RKO (cell line): ENCODE data around the gene ZDHHC8.

ENCODE experiments used
- DNase-seq: peaks from one replicate; pipeline ENCODE4 v3.0.0-alpha.2; 2016; ENCODE audit warnings: low spot score

Gene ZDHHC8

DNA sequence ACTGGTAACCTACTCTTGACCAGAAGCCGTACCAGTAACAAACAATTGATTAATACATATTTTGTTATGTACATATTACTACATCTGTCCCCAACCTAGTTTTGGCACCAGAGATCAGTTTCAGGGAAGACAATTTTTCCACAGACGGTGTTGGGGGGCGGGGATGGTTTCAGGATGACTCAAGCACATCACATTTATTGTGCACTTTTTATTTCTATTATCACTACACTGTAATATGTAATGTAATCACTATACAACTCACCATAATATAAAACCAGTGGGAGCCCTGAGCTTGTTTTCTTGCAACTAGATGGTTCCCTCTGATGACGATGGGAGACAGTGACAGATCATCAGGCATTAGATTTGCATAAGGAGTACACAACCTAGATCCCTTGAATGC, 36.1 kb upstream of the ZDHHC8 start:
- DNase-seq, result no peak

DNA sequence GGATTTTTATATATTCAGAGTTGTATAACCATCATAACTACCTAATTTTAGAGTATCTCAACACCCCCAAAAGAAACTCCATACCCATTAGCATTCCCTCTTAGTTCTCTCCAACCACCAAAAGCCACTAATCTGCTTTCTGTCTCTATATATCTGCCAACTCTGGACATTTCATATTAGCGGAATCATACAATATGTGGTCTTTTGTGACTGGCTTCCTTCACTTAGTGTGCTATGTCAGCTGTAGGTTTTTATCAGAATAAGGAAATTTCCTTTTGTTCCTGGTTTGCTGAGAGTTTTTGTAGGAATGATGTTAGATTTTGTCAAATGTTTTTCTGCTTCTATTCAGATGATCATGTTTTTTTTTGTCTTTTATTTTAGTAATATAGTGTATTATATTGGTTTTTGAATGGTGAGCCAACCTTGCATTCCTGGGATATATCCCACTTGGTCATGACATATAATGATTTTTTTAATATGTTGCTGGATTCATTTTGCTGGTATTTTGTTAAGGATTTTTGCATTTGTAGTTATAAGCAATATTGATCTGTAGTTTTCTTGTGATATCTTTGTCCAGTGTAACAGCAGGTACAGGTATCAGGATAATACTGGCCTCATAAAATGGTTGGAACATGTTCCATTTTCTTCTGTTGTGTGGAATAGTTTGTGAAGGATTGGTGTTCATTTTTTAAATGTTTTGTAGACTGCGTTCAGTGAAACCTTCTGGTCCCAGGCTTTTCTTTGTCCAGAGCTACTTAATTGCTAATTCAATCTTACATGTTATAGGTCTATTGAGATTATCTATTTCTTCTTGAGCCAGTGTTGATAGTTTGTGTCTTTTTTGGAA, 34.8 kb upstream of the ZDHHC8 start:
- DNase-seq, result no peak

DNA sequence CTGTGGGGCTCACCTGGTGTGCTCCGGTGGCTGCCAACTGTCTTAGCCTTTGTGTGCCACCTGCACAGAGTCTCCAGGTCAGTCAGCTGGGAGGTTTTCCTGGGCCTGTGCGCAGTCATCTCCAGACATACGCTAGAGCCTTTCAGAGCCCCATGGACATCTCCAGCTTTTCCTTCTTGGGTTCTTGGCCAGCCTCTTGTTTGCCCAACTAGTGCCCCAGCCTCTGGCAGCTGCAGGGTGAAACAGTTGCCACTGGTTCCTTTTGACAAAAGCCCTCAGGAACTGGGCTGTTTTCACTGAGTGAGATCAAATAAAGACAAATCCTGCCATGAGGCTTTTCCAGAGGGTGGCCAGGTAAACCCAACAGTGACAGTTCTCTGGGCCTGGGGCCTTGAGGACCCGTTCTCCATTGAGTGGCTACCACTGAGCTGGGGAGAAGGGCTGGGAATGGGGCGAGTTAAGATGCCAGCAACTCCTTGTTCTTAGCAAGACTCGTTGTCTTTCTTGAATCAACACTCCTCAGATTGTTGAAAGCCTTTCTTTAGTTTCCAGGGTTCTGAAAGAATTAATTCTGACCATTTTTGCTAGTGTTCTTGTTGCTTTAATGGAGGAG, 32.4 kb upstream of the ZDHHC8 start:
- no peak for DNase-seq

DNA sequence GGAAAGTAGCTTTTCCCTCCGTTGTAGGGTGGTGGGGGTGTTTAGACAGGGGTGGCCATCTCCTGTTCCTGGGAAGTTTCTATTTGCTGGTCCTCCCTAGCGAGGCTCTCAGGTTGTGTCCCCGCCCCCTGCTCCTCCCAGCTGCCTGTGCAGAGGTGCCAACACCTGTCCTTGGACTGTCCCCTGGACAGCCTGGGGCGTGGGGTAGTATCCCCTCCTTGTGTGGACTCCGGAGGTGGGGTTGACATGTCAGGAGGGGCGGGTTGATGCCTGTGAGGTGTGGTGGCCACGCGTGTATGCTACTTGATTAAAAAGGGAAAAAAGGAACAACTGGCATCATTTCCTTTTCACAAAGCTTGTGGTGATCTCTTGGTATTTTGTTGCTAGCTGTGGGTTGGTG, 30.0 kb upstream of the ZDHHC8 start:
- no peak for DNase-seq

DNA sequence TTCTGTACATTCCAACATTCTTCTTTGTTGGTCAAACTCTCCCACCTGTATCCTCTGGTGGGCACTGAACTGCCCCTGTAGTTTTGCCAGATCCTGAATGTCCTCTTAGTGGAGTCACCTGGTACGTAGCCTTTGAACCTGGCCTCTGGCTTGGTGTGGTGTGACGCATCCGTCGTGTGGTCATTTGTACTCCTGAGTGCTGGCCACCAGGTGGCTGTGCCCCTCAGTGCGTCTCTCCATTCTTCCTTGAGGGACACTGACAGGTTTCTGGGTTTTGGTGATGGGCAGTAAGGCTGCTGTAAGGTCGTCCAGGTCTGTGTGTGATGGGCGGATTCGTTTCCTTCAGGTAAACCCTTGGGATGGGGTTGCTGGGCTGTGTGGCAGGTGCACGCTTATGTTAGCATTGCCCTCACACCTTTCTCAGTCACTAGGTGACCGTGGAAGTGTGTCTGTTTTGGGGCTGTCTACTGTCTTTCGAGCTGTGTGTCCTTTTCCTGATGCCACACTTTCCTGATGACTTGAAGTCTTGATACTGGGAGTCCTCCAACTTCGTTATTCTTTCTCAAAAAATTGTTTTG, 29.3 kb upstream of the ZDHHC8 start:
- no peak for DNase-seq

DNA sequence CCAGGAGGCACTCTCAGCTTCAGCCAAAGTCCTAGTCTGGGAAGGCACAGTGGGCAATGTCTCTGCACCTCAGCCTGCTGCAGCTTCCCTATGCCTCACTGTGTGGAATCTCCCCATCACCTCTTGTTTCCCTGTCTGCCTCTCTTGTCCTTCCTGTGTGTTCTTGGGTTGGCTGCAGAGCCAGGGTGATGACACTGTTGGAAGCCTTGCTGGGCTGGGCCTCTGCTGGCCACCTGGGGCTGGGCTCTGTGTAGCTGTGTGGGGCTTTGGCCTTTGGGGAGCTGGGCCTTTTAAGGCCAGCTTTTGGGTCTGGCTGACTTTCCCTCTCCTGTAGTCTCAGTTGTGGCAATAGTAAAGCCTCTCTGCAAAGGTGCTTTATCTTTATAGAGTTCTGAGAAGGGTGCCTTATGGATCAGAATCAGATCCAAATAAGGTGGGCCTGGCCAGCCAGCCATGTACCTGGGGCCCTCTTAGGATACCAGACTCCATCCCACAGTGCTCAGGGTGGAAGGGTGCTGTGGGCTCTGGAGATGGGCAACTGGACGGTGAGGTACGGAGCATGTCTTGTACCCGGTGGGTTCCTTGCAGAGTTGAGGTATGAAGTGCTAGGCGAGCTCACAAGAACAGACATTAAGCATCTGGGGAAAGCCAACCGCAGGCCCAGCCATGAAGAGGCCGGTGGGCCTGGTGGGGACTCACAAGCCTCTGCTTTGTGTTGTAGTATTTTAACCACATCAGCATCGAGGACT, 26.0 kb upstream of the ZDHHC8 start:
- no peak for DNase-seq

DNA sequence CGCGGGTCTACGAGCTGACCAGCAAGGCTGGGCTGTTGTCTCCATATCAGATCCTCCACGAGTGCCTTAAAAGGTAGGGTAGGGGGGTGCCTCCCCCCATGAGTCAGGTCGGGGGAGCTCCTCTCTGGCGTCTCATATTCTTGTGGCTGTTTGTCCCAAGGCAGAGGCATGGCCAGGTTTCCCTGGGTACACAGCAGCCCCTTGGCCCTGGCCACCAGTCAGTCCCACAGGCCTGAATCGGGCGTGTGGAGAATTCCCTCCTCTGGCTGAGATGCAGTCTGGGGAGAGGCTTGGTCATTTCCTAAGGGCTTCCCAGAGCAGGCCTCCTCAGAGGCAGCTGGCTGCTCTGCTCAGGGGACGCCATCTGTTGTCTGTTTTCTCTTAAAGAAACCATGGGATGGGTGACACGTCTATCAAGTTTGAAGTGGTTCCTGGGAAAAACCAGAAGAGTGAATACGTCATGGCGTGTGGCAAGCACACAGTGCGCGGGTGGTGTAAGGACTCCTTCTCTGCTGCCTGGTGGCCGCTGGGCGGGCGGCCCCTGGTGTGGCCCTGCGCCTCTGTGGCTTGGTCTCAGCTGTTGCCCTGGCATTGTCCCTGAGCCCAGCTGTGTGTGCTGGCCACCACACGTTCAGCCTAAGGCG, 25.3 kb upstream of the ZDHHC8 start:
- no peak for DNase-seq

DNA sequence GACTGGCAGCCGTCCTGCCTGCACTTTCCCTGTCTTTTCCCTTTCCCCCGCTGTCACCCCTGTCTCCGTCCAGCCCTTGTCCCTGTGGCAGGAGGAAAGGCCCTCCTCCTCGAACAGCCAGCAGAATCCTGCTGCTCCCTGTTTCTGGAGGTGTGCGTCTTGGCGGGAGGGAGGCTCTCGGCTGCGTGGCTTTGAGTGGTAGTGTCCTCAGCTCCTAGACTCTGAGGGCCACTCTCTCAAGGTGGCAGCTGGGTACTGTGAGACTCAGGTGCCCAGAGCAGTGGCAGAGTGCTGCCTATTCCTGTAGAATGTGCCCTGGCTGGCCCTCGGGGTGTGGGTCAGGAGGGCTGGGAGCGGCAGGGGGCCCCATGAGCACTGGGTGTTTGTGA, 24.8 kb upstream of the ZDHHC8 start:
- no peak for DNase-seq

DNA sequence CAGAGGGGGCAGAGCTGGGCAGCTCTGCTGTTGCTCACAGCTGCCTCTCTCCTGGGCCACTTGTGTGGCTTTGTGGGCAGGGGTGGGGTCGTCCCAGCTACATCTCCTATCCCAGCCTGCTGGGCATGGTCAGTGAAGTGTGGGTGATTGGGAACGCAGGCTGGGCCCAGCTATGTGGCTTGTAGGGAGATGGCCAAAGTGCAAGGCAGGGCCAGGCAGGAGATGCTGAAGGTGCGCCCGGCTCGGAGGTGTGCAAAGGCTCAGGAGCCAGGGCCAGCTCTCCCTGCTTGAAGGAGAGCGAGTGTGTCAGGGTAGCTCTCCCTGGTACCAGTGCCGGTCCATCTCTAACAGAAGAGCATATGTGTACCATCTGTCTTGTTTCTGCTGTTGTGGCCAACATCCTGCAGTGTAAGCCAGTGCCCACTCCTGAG, 24.1 kb upstream of the ZDHHC8 start:
- no peak for DNase-seq

DNA sequence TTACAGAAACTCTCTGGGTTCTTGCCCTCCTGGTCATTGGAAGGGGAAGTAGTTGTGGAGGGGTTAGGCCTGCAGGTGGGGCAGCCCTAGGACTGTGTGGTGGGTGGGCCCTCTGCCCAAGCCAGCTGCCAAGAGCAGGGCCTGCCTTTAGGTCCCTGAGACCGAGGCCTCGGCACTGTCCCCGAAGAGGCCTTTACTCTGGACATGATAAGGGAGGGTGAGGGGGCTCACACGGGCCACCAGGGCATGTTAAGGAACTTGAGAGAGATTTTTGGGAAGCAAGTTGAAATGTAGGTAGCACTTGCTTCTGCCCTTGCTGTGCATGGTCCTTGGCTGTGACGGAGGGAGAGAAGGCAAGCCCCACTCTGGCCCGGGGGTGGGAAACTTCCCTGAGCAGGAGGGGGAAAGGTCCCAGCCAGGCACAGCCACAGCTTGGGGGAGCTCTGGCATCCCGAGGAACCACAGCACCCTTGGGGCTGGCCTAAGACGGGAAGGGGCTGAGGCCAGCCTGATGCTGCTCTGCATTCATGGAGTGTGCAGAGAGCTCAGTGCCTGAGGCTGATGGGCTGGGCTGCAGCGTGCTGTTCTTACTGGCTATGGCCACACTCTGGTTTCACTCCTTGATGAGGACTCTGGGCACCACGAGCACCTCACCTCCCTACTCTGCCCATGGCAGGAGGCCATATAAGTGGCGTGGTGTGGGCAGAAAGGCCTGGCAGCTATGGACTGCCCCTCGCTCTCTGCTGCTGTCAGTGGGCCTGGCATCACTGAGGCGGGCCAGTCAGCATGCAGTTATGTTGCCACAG, 23.4 kb upstream of the ZDHHC8 start:
- no peak for DNase-seq

DNA sequence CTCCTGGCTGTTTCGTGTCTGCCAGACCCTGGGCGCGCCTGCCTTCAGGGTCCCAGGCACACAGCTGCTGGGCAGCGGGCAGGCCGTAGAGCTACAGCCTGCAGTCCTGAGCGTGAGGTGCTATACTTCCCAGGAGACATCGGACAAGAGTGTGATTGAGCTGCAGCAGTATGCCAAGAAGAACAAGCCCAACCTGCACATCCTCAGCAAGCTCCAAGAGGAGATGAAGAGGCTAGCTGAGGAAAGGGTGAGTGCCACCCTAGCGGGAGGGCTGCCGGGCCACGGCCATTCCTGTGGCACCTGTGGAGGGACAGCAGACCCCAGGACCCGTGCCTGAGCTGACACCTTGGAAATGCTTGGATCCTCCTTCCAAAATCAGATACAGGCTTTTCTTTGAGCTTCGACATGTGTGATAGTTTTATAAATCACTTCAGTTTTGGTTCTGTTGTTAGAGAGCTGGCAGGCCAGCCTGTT, 22.8 kb upstream of the ZDHHC8 start:
- no peak for DNase-seq

DNA sequence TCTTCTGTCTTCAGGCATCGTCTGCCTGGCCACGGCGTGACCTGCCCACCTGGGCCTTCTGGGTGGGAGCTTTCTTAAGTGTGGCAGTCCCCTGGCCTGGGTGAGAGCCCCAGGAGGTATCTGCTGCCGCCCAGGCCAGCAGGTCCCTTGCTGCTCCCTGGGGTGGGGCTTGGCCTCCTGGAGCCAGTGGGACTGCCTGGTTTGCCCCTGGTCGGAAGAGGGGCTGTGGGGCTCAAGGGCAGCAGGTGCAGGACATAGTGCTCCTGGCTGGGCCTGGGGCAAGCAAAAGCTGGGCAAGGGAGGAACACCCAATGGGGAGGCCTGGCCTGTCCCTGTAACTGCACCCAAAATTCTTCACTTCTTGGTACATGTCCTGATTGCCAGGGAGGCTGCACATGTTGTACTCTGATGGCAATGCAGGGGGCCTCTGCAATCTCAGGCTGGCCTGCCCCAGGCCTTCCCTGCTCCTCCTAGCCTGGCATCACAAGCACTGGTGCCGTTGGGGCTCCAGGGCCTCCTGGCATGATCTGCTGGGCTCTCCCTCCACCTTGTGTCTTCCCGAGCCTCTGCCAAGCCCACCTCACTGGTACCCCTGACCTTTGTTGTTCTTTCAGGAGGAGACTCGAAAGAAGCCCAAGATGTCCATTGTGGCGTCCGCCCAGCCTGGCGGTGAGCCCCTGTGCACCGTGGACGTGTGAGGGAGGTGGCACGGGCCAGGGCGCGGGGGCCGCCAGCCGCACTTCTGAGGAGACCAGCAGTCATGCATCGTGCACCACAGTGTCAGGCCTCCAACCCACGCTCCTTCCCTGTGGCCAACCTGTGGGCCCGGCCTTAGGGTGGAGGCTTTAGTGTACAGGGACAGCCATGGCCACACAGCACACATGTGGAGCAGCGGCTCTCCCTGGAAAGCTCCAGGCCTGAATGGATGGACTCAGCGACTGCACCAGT, 21.9 kb upstream of the ZDHHC8 start:
- DNase-seq, result no peak

DNA sequence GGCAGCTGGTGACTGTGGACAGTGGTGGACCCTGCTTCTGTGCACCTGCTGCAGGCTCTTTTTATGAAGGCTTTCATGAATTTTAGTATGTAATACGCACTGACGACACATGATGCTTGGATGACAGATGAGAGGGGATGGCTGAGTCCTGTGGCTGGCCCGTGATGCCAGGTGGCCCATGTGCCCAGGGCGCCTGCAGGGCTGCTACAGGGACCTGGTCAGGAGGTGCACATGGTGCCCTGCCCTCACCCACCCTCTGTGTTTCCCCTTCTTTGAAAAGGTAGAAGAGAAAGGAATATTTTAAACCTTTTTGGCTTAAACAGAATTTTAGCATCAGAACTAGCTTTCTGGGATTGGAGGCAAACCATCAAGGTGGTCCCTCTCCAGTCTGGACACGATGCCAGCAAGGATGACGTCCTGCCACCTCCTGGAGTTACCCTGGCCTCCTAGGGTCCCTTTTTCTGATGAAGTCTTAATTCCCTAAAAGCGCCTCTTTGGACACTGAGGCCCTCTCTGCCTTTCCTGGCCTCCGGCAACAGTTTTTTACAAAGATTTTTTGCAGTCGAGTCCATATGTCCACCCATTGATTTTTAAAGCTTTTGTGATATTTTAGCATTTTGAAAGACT, 21.1 kb upstream of the ZDHHC8 start:
- no peak for DNase-seq

DNA sequence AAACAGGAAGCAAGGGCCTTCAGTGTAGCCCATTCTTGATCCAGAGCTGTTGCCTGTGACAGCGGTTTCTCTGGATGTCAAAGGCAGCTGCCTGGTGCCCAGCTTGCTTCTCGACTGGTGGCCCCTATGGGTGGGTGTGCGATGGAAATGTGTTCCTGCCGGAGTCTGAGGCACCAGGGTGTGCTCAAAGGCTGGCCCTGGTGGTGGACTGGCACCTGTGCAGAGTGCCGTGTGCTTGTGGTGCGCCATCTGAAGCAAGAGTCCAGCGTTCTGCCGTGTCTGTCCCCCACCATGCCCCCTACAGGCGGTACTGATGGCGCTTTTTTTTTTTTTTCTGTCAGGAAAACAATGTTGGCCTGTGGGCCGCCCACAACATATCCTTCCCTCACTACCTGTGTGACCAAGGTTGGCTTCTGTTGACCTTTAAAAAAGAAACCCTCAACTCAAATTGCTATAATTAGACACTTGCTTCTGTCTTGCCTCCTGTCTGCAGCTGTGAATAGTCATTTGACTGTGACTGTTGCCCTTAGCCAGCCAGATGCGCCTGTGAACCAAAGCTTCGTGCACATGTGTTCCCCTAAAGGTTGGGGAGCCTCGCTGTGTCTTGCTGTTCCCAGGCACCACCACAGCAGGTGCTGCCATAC, 20.4 kb upstream of the ZDHHC8 start:
- peak; percentile 53 for DNase-seq

DNA sequence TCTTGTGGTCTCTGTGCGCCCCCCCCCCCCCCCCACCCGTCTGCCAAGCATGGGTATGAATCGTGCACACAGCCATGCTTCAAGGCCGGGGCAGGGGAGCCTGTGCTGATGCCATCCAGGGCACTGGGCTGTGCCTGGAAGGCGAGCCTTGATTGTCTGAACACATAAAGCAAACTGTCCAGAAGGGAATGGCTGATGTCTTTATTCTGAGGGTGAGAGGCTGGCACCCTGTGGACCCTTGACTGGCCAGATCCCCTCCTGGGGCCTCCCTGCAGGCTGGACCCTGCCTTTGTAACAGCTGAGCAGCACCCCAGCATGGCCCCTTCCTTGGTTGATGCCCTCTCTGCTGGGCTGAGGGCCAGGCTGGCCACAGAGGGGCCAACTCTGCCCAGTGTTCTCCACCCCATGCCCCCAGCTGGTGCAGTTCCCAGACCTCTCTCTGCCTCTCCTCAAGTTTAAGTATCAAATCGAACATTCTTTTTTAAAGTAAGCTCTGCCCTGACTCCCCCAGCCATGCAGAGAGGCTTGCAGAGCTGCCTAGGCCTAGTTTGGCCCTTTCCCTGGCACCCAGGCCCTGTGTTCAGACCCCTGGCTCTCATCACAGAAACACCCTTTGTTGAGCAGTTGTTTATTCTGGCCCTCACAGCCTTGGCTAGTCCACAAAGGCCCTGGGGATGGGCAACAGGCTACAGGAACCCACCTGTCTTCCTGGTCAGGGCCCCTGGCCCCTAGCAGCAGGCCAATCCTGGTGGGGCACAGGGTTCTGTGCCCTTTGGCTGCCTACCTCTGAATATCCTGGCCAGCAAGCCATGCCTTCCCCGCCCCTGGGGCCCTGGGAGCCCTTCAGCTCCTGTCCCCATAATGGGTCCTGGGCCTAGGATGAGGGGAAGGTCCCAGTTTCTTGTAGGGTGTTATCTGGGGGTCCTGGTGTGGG, 19.6 kb upstream of the ZDHHC8 start:
- DNase-seq, result no peak

DNA sequence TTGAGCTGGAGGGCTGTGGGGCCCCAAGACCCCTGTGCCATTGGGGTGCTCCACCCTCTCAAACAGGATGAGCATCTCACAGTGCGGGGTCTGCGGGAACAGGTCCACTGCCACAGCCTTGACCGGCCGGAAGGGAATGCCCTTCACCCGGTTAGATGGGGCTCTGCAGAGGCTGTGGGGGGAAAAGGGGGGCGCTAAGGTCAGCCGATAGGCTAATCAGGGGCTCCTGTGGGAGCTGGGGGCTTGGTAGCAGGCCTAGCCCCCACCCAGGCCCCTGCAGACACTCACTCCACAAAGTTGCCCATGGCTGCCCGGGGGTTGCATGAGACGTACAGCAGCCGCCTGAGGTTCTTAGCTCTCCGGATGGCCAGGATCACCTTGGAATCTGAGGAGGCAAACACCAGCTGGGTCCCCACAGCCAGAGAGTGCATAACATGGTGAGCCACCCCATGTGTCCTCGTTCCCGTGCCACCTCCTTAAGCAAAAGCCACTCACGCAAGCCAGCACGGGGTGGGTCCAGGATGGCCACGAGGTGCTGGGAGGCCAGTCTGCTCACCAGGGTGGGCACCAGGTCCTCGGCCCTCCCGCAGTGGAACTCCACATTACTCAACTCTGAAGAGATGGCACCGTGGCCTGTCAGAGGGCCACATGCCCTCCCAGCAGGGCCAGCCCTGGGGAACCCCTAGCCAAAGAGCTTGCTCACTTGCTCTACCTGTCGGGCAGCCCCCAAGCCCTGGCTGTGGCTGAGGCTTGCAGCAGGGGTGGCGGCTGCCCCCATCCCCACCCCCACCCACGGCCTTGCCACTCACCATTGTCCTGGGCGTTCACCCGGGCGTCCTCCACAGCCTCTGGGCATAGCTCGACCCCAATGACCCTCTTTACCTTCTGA, 18.7 kb upstream of the ZDHHC8 start:
- DNase-seq, result no peak
